Stimulated activated CD8-positive, alpha-beta memory T cell treated with anti-CD3 and anti-CD28 coated beads, Interleukin-2, amount 100 ng/mL, for 48 hours (primary cell): ENCODE data around the gene RASA3.
"Not testable (repeated sequence)": the region's sequence is repeated elsewhere in the genome, so short reads cannot be mapped to it uniquely, and the experiment has no call there.

Source experiments
- DNase-seq, 2 donors: peaks; one replicate each; pipeline ENCODE4 v3.0.0-alpha.2; 2020; ENCODE audit warnings: low read depth in 2 of 2

The RASA3 gene

GRCh38 chr13:114081761-114082681 is 50.4 kb downstream of the RASA3 start:
- no peak for DNase-seq

DNA sequence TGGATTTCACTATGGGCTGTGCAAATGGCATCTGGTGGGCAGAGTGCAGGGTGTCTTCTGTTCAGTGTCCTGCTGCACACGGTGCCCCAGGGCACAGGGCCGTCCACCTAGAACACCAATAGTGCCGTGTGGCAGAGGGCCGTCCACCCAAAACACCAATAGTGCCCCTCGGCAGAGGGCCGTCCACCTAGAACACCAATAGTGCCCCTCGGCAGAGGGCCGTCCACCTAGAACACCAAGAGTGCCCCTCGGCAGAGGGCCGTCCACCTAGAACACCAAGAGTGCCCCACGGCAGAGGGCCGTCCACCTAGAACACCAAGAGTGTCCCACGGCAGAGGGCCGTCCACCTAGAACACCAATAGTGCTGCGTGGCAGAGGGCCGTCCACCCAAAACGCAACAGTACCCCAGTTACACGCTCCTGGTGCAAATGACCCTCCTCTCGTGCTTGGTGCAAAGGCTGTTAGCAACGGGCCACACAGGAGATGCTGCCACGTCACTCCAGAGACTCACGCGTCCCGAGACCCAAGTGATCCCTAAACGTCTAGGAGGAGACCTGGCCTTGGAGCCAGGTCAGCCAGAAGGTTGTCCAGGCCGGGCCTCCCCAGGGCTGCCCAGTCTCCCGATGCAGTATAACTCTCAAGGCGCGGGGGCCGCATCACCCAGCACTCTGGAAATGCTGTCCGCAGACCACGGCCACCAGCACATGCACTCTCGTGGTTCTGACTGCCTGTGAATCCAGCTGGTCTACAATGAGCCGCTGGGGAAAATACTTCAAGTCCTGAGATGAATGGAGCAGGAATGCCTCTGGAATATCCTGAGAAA is 51.5 kb downstream of the RASA3 start:
- DNase-seq = no peak

DNA sequence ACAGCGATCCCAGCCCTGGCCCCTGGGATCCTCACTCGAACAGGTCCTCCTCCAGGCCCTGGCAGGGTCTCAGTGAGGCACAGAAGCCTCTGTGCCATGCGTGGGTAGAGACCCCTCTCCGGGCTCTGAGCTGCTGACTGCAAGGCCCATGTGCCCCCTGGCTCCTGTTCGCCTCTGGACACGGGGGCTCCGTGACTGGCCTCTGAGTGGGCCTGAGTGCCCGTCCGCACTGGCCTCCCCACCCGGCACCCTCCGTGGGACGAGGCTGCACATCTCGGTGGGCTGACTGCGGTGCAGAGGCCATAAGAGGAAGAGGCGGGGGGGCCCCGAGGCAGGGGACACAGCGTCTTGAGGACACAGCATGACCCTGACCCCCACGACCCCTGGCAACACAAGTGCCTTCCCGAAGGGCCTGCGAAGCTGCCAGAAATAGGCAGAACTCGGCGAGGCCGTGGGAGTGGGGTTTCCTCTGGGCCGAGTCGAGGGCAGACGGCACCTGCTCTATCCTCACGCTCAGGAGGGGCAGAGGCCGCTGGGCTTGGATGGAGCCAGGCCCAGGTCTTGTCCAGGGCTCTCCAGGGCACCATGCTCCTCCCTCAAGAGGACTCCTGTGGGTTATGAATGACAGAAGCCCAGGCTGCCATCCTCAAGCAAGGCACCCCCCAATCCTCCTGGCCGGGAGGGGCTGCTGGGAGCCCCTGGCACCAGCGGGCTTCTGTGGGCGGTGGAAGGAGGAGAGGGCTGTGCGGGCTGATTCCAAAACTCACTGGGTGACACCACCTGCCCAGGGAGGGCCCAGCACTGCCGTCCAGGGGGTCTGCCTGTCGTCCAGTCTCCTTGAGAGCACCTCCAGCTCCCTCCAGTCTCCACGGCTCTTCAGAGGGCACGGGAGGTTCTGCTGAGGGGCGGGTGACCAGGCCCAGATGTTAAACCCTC is 52.6 kb downstream of the RASA3 start:
- no peak for DNase-seq

- no peak for DNase-seq
These were observed 53.7 kb downstream of the RASA3 start for GRCh38 chr13:114078461-114079451.

GRCh38 chr13:114077933-114078325 is 54.5 kb downstream of the RASA3 start:
- DNase-seq = no peak

DNA sequence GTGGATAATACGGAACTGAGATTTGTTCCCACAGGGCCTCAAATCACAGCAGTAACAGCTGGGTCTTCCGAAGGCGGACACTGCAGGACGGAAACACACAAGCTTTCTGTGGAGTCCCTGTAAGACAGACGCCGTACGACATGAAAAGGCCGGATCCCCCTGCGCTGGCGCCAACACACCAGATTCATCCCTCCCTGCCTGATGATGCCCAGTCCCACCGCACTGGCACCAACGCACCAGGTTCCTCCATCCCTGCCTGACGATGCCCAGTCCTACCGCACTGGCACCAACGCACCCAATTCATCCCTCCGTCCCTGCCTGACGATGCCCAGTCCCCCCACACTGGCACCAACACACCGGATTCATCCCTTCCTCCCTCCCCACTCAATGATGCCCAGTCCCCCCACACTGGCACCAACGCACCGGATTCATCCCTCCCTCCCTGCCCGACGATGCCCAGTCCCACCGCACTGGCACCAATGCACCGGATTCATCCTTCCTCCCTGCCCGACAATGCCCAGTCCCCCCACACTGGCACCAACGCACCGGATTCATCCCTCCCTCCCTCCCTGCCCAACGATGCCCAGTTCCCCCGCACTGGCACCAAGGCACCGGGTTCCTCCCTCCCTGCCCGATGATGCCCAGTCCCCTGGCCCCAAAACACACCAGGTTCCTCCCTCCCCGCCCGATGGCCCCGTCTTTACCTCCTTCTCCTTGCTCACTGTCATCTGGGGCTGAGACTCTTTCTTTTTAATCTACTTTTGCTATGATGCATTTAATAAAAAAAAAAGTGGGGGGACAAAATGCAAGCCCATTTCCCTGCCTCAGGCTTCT is 55.1 kb downstream of the RASA3 start:
- no peak for DNase-seq

- DNase-seq = no peak
These were observed 55.9 kb downstream of the RASA3 start for GRCh38 chr13:114076329-114077090.

- not testable (repeated sequence) for DNase-seq
These were observed 56.6 kb downstream of the RASA3 start for GRCh38 chr13:114075811-114076210.

- DNase-seq = no peak
These were observed 57.6 kb downstream of the RASA3 start for GRCh38 chr13:114074671-114075315.

GRCh38 chr13:114073881-114074612 is 58.4 kb downstream of the RASA3 start:
- no peak for DNase-seq

GRCh38 chr13:114072421-114072820 is 60.0 kb downstream of the RASA3 start:
- DNase-seq = no peak

DNA sequence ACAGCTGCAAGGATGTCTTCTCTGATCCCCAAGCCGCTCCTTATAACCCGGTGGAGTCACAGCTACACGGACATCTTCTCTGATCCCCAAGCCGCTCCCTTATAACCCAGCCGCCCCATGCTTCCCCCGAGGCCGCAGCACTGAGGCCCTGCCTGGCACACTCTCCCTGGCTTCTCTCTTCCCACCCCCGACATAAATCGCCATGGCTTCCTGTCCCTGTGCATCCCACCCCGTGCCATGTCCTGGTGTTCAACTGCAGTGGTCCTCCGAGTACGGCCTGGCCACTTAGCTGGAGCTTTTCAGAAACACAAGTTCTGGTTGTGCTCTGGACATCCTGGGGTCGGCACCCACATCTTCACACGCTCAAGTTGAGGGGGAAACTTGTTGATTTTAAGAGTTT is 60.4 kb downstream of the RASA3 start:
- no peak for DNase-seq

- no peak for DNase-seq
These were observed 61.0 kb downstream of the RASA3 start for GRCh38 chr13:114071410-114071809.

DNA sequence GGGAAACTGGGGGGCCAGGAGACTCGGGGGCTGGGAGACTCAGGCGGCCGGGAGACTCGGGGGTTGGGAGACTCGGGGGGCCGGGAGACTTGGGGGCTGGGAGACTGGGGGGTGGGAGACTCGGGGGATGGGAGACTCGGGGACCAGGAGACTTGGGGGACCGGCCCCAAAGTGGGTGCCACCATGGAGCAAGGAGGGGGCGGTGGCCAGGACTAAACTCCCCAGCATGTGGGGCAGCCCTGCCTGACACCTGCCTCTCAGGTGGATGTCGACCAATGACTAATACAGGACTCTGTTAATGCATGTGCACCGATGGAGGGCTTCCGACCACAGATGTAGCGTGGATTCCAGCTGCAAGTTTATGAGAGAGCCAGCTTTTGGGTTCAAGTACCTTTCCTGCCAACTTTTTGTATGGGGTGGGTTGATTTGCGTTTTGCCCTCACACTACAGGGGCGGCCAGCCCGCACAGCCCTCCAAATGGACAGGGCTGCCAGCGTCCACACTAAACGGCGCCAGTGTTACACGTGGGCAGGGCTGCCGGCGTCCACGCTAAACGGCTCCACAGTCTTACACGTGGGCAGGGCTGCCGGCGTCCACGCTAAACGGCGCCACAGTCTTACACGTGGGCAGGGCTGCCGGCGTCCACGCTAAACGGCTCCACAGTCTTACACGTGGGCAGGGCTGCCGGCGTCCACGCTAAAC is 62.2 kb downstream of the RASA3 start:
- DNase-seq = no peak

DNA sequence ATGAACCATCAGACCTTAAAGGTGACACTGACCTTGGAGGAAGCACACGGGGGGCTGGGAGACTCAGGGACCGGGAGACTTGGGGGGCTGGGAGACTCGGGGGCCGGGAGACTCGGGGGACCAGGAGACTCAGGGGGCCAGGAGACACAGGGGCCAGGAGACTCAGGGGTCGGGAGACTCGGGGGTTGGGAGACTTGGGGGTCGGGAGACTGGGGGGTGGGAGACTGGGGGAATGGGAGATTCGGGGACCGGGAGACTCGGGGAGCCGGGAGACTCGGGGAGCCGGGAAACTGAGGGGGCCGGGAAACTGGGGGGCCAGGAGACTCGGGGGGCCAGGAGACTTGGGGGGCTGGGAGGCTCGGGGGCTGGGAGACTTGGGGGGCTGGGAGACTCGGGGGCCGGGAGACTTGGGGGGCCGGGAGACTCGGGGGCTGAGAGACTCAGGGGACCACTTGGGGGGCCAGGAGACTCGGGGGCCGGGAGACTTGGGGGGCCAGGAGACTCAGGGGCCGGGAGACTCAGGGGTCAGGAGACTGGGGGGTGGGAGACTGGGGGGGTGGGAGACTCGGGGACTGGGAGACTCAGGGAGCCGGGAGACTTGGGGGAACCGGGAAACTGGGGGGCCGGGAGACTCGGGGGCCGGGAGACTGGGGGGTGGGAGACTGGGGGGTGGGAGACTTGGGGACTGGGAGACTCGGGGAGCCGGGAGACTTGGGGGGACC is 62.9 kb downstream of the RASA3 start:
- DNase-seq = no peak

- DNase-seq = no peak
These were observed 63.6 kb downstream of the RASA3 start for GRCh38 chr13:114068656-114069318.
